AG09319 (cell line): ENCODE measurements around the gene MAN2B2.

ENCODE experiments used
- DNase-seq: peaks from one replicate; pipeline ENCODE4 v3.0.0-alpha.2; 2010; ENCODE audit warnings: low read depth; ENCODE audit errors: extremely low read depth
- TF ChIP-seq, protein P1 (sequence below): IDR thresholded peaks from 2 replicates; pipeline ENCODE4 v1.5.1; 2011; ENCODE audit warnings: low read depth, mild to moderate bottlenecking, inconsistent platforms, low read length, moderate library complexity

Gene MAN2B2

DNA sequence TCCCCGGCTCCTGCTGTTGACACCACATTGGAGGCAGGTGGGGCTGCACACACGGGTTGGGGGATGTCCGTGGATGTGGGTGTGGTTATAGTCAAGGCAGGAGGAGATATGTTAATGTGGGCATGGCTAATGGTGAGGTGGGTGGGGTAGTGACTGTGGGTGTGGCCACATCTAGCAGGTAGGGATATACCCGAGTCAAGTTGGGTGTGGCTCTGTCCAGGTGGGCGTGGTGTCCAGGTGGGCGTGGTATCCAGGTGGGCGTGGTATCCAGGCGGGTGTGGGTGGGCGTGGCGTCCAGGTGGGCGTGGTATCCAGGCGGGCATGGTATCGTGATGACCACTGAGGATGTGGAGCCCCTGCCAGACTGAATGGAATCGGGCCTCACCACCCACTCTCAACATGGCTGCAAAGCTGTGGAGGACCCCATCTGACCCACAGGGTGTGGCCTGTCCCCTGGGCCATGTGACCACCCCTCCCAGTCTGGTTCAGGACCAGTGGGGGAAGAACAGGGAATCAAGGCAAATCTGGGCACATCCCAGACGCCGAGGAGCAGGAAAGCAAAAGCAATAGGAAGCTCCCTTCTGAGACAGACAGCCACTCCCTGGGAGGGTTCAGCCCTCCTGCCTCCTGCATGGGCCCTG, 21.0 kb downstream of the MAN2B2 start:
- TF ChIP-seq, protein P1, sequence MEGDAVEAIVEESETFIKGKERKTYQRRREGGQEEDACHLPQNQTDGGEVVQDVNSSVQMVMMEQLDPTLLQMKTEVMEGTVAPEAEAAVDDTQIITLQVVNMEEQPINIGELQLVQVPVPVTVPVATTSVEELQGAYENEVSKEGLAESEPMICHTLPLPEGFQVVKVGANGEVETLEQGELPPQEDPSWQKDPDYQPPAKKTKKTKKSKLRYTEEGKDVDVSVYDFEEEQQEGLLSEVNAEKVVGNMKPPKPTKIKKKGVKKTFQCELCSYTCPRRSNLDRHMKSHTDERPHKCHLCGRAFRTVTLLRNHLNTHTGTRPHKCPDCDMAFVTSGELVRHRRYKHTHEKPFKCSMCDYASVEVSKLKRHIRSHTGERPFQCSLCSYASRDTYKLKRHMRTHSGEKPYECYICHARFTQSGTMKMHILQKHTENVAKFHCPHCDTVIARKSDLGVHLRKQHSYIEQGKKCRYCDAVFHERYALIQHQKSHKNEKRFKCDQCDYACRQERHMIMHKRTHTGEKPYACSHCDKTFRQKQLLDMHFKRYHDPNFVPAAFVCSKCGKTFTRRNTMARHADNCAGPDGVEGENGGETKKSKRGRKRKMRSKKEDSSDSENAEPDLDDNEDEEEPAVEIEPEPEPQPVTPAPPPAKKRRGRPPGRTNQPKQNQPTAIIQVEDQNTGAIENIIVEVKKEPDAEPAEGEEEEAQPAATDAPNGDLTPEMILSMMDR: no peak
- no peak for DNase-seq

DNA sequence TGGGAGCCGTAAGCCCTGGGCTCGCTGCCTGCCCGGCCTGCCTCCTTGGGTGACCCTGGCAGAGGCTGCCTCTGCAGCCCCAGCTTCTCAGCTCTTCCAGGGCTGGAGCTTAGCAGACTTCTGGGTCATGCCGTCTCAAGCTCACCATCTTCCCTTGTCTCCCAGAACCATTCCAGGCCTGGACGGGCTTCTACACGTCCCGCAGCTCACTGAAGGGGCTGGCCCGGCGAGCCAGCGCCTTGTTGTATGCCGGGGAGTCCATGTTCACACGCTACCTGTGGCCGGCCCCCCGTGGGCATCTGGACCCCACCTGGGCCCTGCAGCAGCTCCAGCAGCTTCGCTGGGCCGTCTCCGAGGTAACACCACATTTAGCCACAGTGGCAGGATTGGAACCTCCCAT, 22.0 kb downstream of the MAN2B2 start:
- TF ChIP-seq, protein P1: no peak
- no peak for DNase-seq

DNA sequence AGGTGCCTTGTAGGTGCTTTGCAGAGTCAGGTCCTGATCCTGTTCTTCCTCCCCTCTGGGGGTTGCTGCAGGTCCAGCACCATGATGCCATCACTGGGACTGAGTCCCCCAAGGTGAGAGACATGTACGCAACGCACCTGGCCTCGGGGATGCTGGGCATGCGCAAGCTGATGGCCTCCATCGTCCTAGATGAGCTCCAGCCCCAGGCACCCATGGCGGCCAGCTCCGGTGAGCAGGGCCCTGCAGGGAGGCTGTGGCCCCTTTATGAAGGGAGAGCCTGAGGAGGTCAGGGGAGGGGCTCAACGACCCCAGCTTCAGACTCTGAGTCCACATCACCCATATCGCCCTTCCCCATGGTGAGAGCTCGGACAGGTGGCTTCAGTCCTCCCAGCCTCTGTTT, 23.1 kb downstream of the MAN2B2 start:
- TF ChIP-seq, protein P1: no peak
- DNase-seq: no peak

DNA sequence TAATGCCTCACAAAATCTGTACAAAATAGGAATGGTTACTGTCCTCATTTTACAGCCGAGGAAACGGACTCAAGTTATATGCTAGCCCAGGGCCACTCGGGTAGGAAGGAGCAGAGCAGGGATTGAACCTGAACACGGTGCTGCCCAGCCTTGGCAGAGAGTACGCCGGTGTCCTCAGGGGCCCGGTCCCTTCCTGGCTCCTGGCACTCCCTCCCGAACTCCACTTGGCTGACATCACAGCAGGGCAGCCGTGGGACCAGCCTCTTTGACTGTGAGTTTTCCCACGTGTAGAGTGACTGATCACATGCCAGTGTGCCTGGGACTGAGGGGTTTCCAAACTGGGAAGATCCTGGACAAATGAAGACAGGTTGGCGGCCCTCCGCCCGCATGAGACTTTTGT, 23.7 kb downstream of the MAN2B2 start:
- TF ChIP-seq, protein P1: no peak
- no peak for DNase-seq

DNA sequence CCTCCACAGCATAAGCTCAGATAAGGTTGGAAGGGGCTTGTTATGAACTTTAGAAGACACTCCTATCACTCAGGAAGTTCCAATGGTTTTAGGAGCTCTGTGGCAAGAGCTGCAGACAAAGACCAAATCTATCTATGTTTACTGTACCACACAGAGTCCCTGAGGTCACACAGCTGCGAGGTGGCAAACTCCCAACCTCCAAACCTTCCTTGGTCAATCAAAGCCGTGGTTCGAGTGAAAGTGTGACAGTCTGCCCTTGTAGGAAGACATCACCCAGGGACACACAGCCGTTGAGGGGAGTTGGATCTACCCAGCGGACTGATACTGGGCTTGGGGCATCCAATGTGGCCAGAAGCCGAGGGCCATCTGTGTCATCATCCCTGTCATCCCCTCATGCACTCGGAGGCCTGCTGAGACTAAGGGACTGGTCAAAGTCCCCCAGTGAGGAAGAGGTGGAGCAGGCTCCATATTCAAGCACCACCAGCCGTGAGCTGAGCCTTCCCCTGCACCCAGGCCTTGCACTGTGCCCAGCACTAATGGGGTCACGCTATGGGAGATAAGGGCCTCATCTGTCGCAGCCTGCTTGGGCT, 26.8 kb downstream of the MAN2B2 start:
- TF ChIP-seq, protein P1: no peak
- no peak for DNase-seq

DNA sequence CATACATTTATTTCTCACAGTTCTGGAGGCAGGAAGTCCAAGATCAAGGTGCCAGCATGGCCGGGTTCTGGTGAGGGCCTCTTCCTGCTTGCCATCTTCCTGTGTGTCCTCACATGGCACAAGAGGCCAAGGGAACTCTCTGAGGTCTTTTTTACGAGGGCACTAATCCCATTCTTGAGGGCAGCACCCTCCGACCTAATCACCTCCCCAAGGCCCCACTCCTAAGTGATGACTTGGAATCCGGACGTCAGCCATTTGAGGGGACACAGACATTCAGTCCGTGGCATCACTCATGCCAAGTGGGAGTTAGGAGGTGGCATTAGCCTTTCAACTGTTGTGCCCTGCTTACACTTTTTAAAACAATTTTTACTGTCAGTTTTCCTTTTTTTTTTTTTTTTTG, 27.3 kb downstream of the MAN2B2 start:
- TF ChIP-seq, protein P1: no peak
- no peak for DNase-seq

DNA sequence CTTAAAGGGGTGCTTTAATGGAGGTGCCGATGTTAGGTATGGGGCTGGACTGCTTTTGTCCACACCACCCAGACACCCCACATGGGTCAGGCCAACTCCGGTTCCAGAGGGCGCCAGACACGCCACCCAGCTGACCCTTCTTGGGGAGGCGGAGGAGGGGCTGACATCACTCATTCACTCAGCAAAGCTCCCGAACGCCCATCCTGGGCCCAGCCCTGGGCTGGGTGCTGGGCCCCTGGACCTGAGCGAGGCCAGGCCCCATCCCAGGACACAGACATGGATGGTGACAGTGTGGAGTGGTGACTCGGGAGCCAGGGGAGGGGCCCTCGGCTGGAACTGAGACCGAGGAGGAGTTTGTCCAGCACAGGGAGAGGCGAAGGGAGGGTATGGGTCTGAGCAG, 28.1 kb downstream of the MAN2B2 start:
- DNase-seq: no peak
- TF ChIP-seq, protein P1: no peak
